ENCODE data around the gene ME2. TPM values are rescaled to one million over a fixed set of nuclear protein-coding genes. Genes with fewer than 3 reads are reported as not detected.

ME2 gene
- total RNA-seq, 1 experiment from 2014 or later: 49.4 TPM

GRCh38 chr18:50847192-50847591 lies 31.7 kb upstream of the ME2 start:
- Mint-ChIP-seq H3K9me3 (no peaks in the 10 kb centered on the region), H3K27ac (no peak overlapping the region), H3K4me1 (no peaks in the 10 kb centered on the region), H3K36me3 (ENCODE audit: insufficient read depth in 1 of 3, low read depth in 3 of 3) (no peaks in the 10 kb centered on the region), H3K27me3 (ENCODE audit: low read depth) (no peaks in the 10 kb centered on the region), H3K4me3 (no peak overlapping the region)
- Histone ChIP-seq H4K8ac (replicated peaks; ENCODE audit: insufficient read length, low read depth, low read length) (no peak overlapping the region), H3K23me2 (ENCODE audit: insufficient read length, low read depth, low read length, poor library complexity, severe bottlenecking) (no peaks in the 10 kb centered on the region), H3K9me3 (ENCODE audit: control insufficient read depth, low read depth, low read length) (no peaks in the 10 kb centered on the region), H4K5ac (ENCODE audit: insufficient read length, low read depth, low read length) (no peak overlapping the region), H3K4ac (ENCODE audit: low read depth, low read length) (no peak overlapping the region), H2BK12ac (ENCODE audit: insufficient read length, low read depth, low read length) (no peak overlapping the region), H3K56ac (ENCODE audit: insufficient read length, low read depth, low read length) (no peak overlapping the region), H2AFZ (ENCODE audit: low read length) (no peak overlapping the region), H3K9ac (ENCODE audit: extremely low read depth, insufficient read length, low read length) (no peak overlapping the region), H3K18ac (ENCODE audit: insufficient read length, low read depth, low read length) (no peak overlapping the region), H2BK15ac (ENCODE audit: low read depth, low read length) (no peak overlapping the region), H3K27me3 (ENCODE audit: insufficient read depth, low read length) (no peaks in the 10 kb centered on the region), H2BK120ac (ENCODE audit: low read depth, low read length, poor library complexity, severe bottlenecking) (no peak overlapping the region), H2BK20ac (ENCODE audit: low read depth, low read length, poor library complexity, severe bottlenecking) (no peak overlapping the region), H4K20me1 (ENCODE audit: control insufficient read depth, insufficient read depth, insufficient read length) (no peaks in the 10 kb centered on the region), H2BK5ac (ENCODE audit: insufficient read length, low read length) (no peak overlapping the region), H3K79me1 (ENCODE audit: insufficient read depth, low read depth, low read length, poor library complexity, severe bottlenecking) (no peaks in the 10 kb centered on the region), H4K91ac (ENCODE audit: insufficient read length, low read depth, low read length) (no peak overlapping the region), H3K4me2 (ENCODE audit: insufficient read depth, insufficient read length, low read length) (no peak overlapping the region), H3T11ph (ENCODE audit: low read length) (no peak overlapping the region), H3K23ac (ENCODE audit: insufficient read length, low read depth, low read length) (no peak overlapping the region), H3K79me2 (ENCODE audit: insufficient read depth, low read length) (no peaks in the 10 kb centered on the region), H3K4me1 (ENCODE audit: insufficient read depth, low read length) (no peaks in the 10 kb centered on the region), H2AK5ac (ENCODE audit: insufficient read length, low read length) (no peak overlapping the region), H3K14ac (ENCODE audit: insufficient read depth, low read length) (no peak overlapping the region), H3K27ac (ENCODE audit: insufficient read length, low read depth, low read length) (no peak overlapping the region)
- no CpG with 5 or more reads among the region's 4 CpGs for WGBS (ENCODE audit: extremely low coverage, insufficient read length, low lambda C conversion rate)
- DNase-seq: no peak
- no peak for TF ChIP-seq CTCF (conservative IDR thresholded peaks at IDR 0.05)

Measured in H9 (cell line).